ENCODE data around the gene RGS16. TPM values are rescaled to one million over a fixed set of nuclear protein-coding genes. Genes with fewer than 3 reads are reported as not detected.

The RGS16 gene
- total and polyA plus RNA-seq, 8 donors = 1.8 to 19.3 (median 3.3) TPM

- ATAC-seq = no peak
- no peak overlapping the region for H3K4me3 ChIP-seq
- H3K4me1 ChIP-seq = peaks cover 0 to 7% (median 5%) of the 10 kb centered on the region in 3 donors
- no peak overlapping the region for H3K27ac ChIP-seq
- no peak for TF ChIP-seq CTCF (IDR thresholded peaks at IDR 0.05)
- no peak for FAIRE-seq
- intact Hi-C loops (cut with DNase I) = loop anchor here in 1 of 3 donors (10.0 kb wide), 1 partner anchor 500 kb away; no protein-coding TSS in a partner anchor
- no peaks in the 10 kb centered on the region for H3K9me3 ChIP-seq
- H3K27me3 ChIP-seq = no peaks in the 10 kb centered on the region
- 94 to 99% methylated on average over 4 of the region's 4 CpGs for WGBS, 2 donors
- H3K36me3 ChIP-seq = peaks cover 0 to 25% (median 0%) of the 10 kb centered on the region in 3 donors
- DNase-seq = no peak
These were observed 19.4 kb downstream of the RGS16 start for GRCh38 chr1:182584746-182585145.

GRCh38 chr1:182580736-182581135, 23.5 kb downstream of the RGS16 start:
- WGBS, 2 donors = 90% methylated on average over 2 of the region's 2 CpGs
- no peak for ATAC-seq
- FAIRE-seq = no peak
- H3K9me3 ChIP-seq = no peaks in the 10 kb centered on the region
- no peak overlapping the region for H3K27ac ChIP-seq
- H3K36me3 ChIP-seq = peaks cover 0 to 37% (median 0%) of the 10 kb centered on the region in 3 donors
- H3K4me3 ChIP-seq = no peak overlapping the region
- intact Hi-C loops (cut with DNase I) = loop anchor here in 1 of 3 donors (10.0 kb wide), 1 partner anchor 496 kb away; no protein-coding TSS in a partner anchor
- DNase-seq = no peak
- no peaks in the 10 kb centered on the region for H3K4me1 ChIP-seq
- no peaks in the 10 kb centered on the region for H3K27me3 ChIP-seq
- no peak for TF ChIP-seq CTCF (IDR thresholded peaks at IDR 0.05)

GRCh38 chr1:182575540-182576149, 28.5 kb downstream of the RGS16 start:
- Histone ChIP-seq H3K27me3 (no peaks in the 10 kb centered on the region), H3K9me3 (no peaks in the 10 kb centered on the region), H3K4me1 (no peaks in the 10 kb centered on the region), H3K4me3 (no peak overlapping the region), H3K36me3 (peaks cover 0 to 17% (median 4%) of the 10 kb centered on the region in 3 donors), H3K27ac (no peak overlapping the region)
- intact Hi-C loops (cut with DNase I) = no loop called here
- TF ChIP-seq CTCF (IDR thresholded peaks at IDR 0.05) = no peak
- 73 to 74% methylated on average over 3 of the region's 3 CpGs for WGBS, 2 donors
- peak in 3 of 4 donors; percentile 30 to 58 (median 44) for ATAC-seq
- no peak for DNase-seq
- no peak for FAIRE-seq

- no peaks in the 10 kb centered on the region for H3K27me3 ChIP-seq
- H3K36me3 ChIP-seq = peaks cover 0 to 6% (median 4%) of the 10 kb centered on the region in 3 donors
- FAIRE-seq = no peak
- H3K4me1 ChIP-seq = no peaks in the 10 kb centered on the region
- 90 to 96% methylated on average over 4 of the region's 4 CpGs for WGBS, 2 donors
- H3K9me3 ChIP-seq = no peaks in the 10 kb centered on the region
- H3K4me3 ChIP-seq = no peak overlapping the region
- ATAC-seq = no peak
- intact Hi-C loops (cut with DNase I) = no loop called here
- no peak overlapping the region for H3K27ac ChIP-seq
- no peak for DNase-seq
- TF ChIP-seq CTCF (IDR thresholded peaks at IDR 0.05) = no peak
These were observed 30.0 kb downstream of the RGS16 start for GRCh38 chr1:182574156-182574555.

GRCh38 chr1:182570611-182570970, 33.6 kb downstream of the RGS16 start:
- intact Hi-C loops (cut with DNase I) = no loop called here
- DNase-seq (no peak), ATAC-seq (peak in 1 of 4 donors; percentile 11), FAIRE-seq (no peak)
- no peak overlapping the region for H3K4me3 ChIP-seq
- no peaks in the 10 kb centered on the region for H3K9me3 ChIP-seq
- H3K27me3 ChIP-seq = no peaks in the 10 kb centered on the region
- H3K4me1 ChIP-seq = no peaks in the 10 kb centered on the region
- no peak overlapping the region for H3K27ac ChIP-seq
- WGBS, 2 donors = 93% methylated on average over 2 of the region's 2 CpGs
- peaks cover 0 to 4% (median 0%) of the 10 kb centered on the region in 3 donors for H3K36me3 ChIP-seq
- no peak for TF ChIP-seq CTCF (IDR thresholded peaks at IDR 0.05)

Measured in pancreas (tissue), 10 donors.